Nephron progenitor cell (in vitro differentiated cells): ENCODE data around the gene RDH8.

Source experiments
- DNase-seq: peaks from one replicate; pipeline ENCODE4 v3.0.0; 2021
- H3K27ac Mint-ChIP-seq: 2 replicates; pipeline ENCODE4 v1.8.0; 2021; ENCODE audit warnings: mild to moderate bottlenecking, moderate library complexity, mixed read lengths
- H3K27me3 Mint-ChIP-seq: 2 replicates; pipeline ENCODE4 v1.8.0; 2021; ENCODE audit warnings: mild to moderate bottlenecking, low read depth, mixed read lengths; ENCODE audit not compliant: poor library complexity
- H3K36me3 Mint-ChIP-seq: 2 replicates; pipeline ENCODE4 v1.8.0; 2021; ENCODE audit warnings: low read depth, mixed read lengths
- H3K4me1 Mint-ChIP-seq: 2 replicates; pipeline ENCODE4 v1.8.0; 2021; ENCODE audit warnings: mixed read lengths
- H3K4me3 Mint-ChIP-seq: 2 replicates; pipeline ENCODE4 v1.8.0; 2021; ENCODE audit warnings: mild to moderate bottlenecking, moderate library complexity, mixed read lengths
- H3K9me3 Mint-ChIP-seq: 2 replicates; pipeline ENCODE4 v1.8.0; 2021; ENCODE audit warnings: mild to moderate bottlenecking, moderate library complexity, mixed read lengths
- TF ChIP-seq, protein P1 (sequence below): fragments of 200-600 bp; sonication (generic); IDR thresholded peaks from 2 replicates; pipeline ENCODE4 v1.5.0; 2021; ENCODE audit warnings: antibody characterized with exemption

RDH8 gene, protein sequence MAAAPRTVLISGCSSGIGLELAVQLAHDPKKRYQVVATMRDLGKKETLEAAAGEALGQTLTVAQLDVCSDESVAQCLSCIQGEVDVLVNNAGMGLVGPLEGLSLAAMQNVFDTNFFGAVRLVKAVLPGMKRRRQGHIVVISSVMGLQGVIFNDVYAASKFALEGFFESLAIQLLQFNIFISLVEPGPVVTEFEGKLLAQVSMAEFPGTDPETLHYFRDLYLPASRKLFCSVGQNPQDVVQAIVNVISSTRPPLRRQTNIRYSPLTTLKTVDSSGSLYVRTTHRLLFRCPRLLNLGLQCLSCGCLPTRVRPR

DNA sequence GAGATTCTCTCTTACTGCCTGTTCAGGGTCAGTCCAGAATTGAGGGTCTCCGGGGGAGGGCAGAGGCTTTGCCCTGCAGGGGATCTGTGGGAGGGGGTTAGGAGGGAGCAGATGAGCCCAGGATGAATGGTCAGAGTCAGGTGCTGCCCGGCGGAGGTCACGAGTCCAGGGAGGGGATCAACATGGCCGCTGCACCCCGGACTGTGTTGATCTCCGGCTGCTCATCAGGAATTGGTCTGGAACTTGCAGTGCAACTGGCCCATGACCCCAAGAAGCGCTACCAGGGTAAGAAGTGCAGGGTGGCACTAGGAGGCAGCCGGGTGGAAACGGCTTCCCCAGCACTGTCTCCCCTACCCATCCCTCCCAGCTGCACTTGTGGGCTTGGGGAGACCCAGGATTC, at the start of gene RDH8:
Gene RDH8, plus strand, starts transcription at position 168 of the 400 bp plus-strand sequence. Its CDS starts 15 bp downstream, at position 183.
- Mint-ChIP-seq H3K36me3 (no peaks in the 10 kb centered on the region), H3K4me3 (no peak within 1 kb of the TSS), H3K27me3 (peaks cover 72% of the 10 kb centered on the region), H3K27ac (no peak within 1 kb of the TSS), H3K4me1 (peaks cover 16% of the 10 kb centered on the region), H3K9me3 (no peaks in the 10 kb centered on the region)
- TF ChIP-seq, protein P1, sequence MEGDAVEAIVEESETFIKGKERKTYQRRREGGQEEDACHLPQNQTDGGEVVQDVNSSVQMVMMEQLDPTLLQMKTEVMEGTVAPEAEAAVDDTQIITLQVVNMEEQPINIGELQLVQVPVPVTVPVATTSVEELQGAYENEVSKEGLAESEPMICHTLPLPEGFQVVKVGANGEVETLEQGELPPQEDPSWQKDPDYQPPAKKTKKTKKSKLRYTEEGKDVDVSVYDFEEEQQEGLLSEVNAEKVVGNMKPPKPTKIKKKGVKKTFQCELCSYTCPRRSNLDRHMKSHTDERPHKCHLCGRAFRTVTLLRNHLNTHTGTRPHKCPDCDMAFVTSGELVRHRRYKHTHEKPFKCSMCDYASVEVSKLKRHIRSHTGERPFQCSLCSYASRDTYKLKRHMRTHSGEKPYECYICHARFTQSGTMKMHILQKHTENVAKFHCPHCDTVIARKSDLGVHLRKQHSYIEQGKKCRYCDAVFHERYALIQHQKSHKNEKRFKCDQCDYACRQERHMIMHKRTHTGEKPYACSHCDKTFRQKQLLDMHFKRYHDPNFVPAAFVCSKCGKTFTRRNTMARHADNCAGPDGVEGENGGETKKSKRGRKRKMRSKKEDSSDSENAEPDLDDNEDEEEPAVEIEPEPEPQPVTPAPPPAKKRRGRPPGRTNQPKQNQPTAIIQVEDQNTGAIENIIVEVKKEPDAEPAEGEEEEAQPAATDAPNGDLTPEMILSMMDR: no peak
- DNase-seq: no peak

DNA sequence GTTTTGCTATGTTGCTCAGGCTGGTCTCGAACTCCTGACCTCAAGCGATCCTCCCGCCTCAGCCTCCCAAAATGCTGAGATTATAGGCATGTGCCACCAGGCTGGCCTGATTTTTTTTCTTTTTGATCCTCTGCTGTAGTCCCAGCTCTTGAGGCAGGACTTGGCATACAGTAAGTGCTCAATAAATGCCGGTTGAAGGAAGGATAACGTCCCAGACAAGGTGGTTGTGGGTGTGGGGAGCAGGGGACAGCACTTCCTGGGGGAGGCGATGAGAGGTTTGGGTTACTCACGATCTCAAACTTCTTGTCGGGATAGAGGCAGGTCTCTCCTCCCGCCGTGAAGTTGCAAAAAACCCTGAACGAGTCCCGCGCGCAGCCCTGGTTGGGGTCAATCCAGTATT, 47.3 kb upstream of the RDH8 start:
- Mint-ChIP-seq H3K4me1 (no peaks in the 10 kb centered on the region), H3K36me3 (no peaks in the 10 kb centered on the region), H3K27ac (no peak overlapping the region), H3K9me3 (no peaks in the 10 kb centered on the region), H3K4me3 (no peak overlapping the region), H3K27me3 (peaks cover 70% of the 10 kb centered on the region)
- DNase-seq: no peak
- TF ChIP-seq, protein P1: no peak

DNA sequence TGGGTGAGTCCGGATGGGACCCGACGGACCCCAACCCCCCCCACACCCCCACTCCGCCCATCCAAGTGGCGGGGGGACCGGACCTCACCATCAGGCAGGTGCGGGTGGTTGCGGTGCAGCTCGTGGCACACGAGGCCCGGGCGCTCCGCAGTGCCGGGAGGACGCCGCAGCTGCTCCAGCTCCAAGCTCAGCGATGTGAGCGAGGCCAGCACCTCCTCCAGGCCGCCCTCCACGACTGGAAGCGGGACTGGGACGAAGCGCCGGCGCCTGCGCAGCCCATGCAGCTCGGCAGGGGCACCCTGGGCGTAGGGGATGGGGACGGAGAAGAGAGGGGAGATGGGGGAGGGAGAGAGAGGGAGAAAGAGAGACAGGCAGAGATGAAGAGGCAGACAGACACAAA, 46.8 kb upstream of the RDH8 start:
- peak; percentile 19 for DNase-seq
- H3K9me3 Mint-ChIP-seq: no peaks in the 10 kb centered on the region
- no peaks in the 10 kb centered on the region for H3K36me3 Mint-ChIP-seq
- no peak overlapping the region for H3K4me3 Mint-ChIP-seq
- TF ChIP-seq, protein P1: no peak
- no peak overlapping the region for H3K27ac Mint-ChIP-seq
- peaks cover 70% of the 10 kb centered on the region for H3K27me3 Mint-ChIP-seq
- H3K4me1 Mint-ChIP-seq: no peaks in the 10 kb centered on the region

DNA sequence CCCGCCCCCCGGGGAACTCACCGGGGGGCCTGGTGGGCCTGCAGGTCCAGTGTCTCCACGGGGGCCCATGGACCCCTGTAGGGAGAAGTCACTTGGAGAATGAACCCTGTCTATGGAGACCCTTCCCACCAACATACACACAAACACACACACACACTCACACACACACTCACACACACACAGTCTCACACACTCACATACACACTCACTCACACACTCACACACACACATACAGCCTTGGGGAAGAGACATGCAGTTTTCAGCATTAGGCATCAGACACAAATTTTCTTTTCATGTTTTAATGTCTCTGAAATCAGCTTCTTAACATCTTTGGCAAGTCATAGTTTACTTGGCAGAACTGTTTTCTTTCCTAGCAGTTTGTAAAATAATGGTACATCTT, 46.0 kb upstream of the RDH8 start:
- no peaks in the 10 kb centered on the region for H3K9me3 Mint-ChIP-seq
- TF ChIP-seq, protein P1: no peak
- H3K4me1 Mint-ChIP-seq: no peaks in the 10 kb centered on the region
- H3K27ac Mint-ChIP-seq: no peak overlapping the region
- no peak overlapping the region for H3K4me3 Mint-ChIP-seq
- no peak for DNase-seq
- H3K36me3 Mint-ChIP-seq: no peaks in the 10 kb centered on the region
- peaks cover 69% of the 10 kb centered on the region for H3K27me3 Mint-ChIP-seq

DNA sequence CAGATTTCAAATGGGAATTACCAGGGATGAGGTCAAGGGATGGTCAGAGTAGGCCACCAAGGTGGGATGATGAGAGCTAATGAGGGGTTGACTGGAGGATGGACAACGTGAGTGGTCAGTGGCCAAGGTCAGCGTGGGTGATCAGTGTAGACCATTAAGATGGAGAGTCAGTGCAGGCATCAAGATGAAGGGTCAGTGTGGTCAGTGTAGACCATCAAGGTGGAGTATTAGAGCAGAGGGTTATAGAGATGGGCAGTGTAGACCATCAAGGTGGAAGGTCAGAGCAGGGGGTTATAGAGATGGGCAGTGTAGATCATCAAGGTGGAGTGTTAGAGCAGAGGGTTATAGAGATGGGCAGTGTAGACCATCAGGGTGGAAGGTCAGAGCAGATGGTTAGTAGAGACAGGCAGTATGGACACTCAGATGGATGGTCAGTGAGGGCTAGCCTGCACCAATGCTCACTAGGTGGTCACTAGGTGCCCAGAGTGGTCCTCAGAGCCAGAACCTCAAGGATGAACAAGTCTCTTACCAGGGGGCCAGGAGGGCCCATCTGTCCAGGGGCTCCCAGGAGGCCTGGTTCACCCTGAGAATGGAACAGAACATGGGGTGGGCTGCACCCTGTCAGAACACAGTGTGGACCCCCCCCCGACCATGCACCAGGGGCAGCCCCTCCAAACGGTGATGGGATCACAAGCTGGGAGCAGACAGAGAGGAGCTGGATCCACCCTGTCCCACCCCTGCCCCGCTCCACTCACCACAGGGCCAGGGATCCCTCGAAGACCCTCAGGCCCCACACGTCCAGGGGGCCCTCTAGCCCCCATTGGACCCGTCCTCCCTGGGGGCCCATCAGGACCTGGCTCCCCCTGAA, 44.2 kb upstream of the RDH8 start:
- Mint-ChIP-seq H3K4me3 (no peak overlapping the region), H3K9me3 (no peaks in the 10 kb centered on the region), H3K27ac (no peak overlapping the region), H3K36me3 (no peaks in the 10 kb centered on the region), H3K27me3 (peaks cover 58% of the 10 kb centered on the region), H3K4me1 (no peaks in the 10 kb centered on the region)
- no peak for DNase-seq
- TF ChIP-seq, protein P1: no peak
